ENCODE results near the gene IGFLR1.

DNA sequence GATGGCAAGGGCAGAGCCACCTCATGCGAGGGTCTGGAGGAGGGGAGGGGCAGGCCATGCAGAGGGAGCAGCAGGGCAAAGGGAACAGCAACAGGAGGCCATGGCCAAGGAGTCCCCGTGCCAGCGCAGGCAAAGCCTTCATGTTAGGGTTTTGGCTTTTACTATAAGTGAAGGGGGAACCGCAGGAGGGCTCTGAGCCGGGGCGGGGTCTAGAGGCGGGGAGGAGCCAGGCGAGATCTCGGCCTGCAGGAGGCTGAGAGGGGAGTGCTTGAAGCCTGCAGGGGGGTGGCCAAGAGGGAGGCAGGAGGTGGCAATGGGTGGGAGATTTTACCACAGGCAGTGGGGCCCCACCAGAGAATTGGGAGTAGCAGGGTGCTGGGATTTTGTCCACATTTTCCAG, 39.4 kb upstream of the IGFLR1 start:
- TF ChIP-seq, protein P1, sequence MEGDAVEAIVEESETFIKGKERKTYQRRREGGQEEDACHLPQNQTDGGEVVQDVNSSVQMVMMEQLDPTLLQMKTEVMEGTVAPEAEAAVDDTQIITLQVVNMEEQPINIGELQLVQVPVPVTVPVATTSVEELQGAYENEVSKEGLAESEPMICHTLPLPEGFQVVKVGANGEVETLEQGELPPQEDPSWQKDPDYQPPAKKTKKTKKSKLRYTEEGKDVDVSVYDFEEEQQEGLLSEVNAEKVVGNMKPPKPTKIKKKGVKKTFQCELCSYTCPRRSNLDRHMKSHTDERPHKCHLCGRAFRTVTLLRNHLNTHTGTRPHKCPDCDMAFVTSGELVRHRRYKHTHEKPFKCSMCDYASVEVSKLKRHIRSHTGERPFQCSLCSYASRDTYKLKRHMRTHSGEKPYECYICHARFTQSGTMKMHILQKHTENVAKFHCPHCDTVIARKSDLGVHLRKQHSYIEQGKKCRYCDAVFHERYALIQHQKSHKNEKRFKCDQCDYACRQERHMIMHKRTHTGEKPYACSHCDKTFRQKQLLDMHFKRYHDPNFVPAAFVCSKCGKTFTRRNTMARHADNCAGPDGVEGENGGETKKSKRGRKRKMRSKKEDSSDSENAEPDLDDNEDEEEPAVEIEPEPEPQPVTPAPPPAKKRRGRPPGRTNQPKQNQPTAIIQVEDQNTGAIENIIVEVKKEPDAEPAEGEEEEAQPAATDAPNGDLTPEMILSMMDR (IDR thresholded peaks at IDR 0.05), result no peak
- TF ChIP-seq POLR2A (IDR thresholded peaks at IDR 0.05; ENCODE audit: low read length) (no peak), RCOR1 (IDR thresholded peaks at IDR 0.05; ENCODE audit: low read depth, low read length) (no peak), POLR2AphosphoS2 (conservative IDR thresholded peaks at IDR 0.05; ENCODE audit: low read length) (no peak), RFX5 (IDR thresholded peaks at IDR 0.05) (no peak), CEBPB (IDR thresholded peaks at IDR 0.05) (no peak), EHMT2 (IDR thresholded peaks at IDR 0.05; ENCODE audit: low read depth) (no peak), EP300 (IDR thresholded peaks at IDR 0.05) (no peak)
- TF ChIP-seq, protein P2, sequence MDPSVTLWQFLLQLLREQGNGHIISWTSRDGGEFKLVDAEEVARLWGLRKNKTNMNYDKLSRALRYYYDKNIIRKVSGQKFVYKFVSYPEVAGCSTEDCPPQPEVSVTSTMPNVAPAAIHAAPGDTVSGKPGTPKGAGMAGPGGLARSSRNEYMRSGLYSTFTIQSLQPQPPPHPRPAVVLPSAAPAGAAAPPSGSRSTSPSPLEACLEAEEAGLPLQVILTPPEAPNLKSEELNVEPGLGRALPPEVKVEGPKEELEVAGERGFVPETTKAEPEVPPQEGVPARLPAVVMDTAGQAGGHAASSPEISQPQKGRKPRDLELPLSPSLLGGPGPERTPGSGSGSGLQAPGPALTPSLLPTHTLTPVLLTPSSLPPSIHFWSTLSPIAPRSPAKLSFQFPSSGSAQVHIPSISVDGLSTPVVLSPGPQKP (IDR thresholded peaks at IDR 0.05; ENCODE audit: low read depth, low read length), result no peak
- TF ChIP-seq, protein P3, sequence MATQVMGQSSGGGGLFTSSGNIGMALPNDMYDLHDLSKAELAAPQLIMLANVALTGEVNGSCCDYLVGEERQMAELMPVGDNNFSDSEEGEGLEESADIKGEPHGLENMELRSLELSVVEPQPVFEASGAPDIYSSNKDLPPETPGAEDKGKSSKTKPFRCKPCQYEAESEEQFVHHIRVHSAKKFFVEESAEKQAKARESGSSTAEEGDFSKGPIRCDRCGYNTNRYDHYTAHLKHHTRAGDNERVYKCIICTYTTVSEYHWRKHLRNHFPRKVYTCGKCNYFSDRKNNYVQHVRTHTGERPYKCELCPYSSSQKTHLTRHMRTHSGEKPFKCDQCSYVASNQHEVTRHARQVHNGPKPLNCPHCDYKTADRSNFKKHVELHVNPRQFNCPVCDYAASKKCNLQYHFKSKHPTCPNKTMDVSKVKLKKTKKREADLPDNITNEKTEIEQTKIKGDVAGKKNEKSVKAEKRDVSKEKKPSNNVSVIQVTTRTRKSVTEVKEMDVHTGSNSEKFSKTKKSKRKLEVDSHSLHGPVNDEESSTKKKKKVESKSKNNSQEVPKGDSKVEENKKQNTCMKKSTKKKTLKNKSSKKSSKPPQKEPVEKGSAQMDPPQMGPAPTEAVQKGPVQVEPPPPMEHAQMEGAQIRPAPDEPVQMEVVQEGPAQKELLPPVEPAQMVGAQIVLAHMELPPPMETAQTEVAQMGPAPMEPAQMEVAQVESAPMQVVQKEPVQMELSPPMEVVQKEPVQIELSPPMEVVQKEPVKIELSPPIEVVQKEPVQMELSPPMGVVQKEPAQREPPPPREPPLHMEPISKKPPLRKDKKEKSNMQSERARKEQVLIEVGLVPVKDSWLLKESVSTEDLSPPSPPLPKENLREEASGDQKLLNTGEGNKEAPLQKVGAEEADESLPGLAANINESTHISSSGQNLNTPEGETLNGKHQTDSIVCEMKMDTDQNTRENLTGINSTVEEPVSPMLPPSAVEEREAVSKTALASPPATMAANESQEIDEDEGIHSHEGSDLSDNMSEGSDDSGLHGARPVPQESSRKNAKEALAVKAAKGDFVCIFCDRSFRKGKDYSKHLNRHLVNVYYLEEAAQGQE (IDR thresholded peaks at IDR 0.05), result no peak
